SHP77 treated with DMSO at 0.1 percent for 48 hours (cell line): ENCODE results near the gene IRF2.

Experiments
- DNase-seq: peaks from one replicate; lab custom pipeline; 2025; lab: John Stamatoyannopoulos, UW

Gene IRF2

DNA sequence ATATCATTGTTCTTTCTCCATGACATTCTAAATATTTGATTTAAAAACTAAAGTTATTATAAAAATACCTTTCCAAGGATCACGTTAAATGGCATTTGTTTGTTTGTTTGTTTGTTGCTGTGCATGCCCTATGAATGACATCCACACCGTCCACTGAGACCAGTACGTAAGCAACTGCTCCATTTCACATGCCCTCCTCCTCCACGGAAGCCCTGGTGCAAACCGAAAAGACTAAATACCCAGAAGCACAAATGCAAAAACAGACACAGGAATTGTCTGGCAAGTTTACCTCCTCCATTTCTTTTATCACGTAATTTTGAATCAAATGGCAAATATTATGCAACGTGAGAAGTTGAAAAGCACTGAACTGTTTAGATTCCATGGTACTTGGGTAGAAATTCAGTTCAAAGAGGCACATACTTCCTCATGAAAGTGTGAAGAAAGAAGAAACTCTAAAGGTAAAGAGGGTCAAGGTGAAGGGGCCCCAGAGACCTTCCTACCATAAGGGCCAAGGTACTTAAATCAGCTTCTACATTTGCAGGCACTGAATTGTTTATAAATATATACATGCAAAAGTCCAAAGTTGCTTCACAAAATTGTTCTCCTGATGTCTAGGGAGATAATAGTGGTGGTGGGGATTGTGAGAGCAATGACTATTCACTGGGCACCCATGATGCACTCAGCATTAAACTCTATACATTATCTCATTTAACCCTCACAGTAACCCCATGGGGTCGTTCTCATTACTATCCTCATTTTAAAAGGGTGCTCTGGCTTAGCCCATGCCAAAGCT, 23.4 kb downstream of the IRF2 start:
- DNase-seq = no peak

GRCh38 chr4:184450045-184450444, 24.3 kb downstream of the IRF2 start:
- DNase-seq = no peak

DNA sequence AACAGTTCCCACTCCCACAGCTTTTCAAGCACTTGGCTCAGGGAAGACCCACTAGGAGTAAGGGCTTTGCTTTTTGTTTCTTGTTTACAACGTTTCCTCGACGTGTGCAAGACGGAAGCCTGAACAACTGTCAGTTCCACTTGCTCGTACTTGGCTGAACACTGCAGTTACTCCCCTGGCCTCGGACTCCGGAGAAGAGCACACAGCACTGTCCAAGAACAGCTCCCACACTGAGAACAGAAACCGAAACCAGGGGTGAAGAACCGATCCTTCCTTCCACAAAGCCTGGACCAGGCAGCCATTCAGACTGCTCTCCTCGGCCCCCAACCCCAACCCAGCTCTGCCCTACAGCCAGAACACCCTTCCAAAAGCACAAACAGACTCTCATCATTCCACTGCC, 25.5 kb downstream of the IRF2 start:
- no peak for DNase-seq

- no peak for DNase-seq
Observed at GRCh38 chr4:184448141-184448540, 26.2 kb downstream of the IRF2 start.

DNA sequence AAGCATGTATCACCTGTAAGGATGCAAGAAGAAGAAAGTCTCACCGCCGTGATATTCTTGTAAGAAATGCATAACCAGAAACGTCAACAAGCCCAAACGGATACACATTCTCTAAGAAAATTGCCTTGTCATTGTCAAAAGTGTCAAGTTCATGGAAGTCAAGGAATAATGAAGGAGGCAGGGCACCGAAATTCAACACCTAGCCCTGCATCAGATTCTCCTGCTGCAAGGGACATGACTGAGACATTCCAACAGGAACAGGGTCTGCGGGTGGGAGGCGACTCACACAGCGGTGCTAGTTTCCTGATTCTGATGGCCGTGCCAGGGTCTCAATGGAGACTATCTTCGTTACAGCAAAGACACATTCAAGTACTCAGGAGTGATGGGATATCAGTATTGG, 26.7 kb downstream of the IRF2 start:
- no peak for DNase-seq

- DNase-seq = no peak
Observed at GRCh38 chr4:184446132-184446658, 28.2 kb downstream of the IRF2 start.

DNA sequence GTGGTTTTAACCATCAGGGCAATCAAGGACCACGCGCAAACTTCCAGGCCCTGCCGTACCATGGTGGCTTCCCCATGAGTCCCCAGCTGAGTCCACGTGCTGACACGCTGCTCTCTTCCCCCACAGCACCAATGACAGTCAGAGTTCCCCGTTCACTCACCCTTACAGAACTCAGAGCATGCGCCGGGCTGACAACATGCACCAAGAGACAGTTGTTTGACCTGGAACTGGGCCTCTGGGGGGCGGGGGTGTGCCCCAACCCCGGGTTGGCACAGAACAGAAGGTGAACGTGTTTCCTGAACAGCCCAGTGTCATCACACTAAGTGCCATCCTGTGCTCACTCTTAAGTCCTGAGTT, 29.4 kb downstream of the IRF2 start:
- no peak for DNase-seq

DNA sequence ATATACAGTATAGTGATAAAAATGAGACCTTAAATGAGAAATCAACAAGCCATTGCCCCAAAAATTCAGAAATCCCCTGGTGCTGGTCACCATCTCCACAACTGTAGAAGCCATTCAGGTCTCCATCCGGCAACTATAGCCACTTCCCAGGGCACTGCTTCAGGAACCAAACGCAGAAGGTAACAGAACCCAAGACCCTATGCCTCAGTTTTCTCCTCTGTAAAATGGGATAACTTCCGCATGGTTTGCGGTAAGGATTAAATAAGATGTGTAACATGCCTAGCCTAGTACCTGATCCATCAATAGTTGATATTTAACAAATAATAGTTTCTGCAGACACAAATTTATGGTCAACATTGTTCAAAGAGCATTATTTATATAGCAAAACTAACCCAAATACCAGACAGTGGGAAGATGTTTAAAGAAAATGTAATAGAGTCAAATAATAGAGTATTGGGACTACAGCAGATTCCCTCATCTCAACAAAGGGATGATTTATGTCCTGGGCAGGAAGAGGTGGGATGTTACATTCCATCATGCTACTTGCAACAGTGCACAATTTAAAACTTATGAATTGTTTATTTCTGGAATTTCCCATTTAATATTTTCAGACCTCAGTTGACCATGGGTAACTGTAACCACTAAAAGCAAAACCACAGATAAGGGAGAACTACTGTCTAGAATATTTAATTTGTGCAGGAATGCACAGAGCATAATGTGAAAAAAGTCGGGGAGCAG, 30.0 kb downstream of the IRF2 start:
- no peak for DNase-seq

DNA sequence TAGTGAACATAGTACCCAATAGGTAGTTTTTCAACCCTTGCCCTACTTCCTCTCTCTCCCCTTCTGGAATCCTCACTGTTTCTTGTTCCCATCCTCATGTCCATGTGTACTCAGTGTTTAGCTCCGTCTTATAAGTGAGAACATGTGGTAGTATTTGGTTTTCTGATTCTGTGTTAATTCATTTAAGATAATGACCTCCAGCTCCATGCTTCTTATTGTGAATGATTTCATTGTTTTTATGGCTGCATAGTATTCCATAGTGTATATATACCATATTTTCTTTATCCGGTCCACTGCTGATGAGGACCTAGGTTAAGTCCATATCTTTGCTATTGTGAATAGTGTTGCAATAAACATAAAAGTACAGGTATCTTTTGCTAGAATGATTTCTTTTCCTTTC, 31.0 kb downstream of the IRF2 start:
- DNase-seq = no peak

- no peak for DNase-seq
Observed at GRCh38 chr4:184442314-184442635, 32.1 kb downstream of the IRF2 start.

- no peak for DNase-seq
Observed at GRCh38 chr4:184441461-184442313, 32.7 kb downstream of the IRF2 start.

DNA sequence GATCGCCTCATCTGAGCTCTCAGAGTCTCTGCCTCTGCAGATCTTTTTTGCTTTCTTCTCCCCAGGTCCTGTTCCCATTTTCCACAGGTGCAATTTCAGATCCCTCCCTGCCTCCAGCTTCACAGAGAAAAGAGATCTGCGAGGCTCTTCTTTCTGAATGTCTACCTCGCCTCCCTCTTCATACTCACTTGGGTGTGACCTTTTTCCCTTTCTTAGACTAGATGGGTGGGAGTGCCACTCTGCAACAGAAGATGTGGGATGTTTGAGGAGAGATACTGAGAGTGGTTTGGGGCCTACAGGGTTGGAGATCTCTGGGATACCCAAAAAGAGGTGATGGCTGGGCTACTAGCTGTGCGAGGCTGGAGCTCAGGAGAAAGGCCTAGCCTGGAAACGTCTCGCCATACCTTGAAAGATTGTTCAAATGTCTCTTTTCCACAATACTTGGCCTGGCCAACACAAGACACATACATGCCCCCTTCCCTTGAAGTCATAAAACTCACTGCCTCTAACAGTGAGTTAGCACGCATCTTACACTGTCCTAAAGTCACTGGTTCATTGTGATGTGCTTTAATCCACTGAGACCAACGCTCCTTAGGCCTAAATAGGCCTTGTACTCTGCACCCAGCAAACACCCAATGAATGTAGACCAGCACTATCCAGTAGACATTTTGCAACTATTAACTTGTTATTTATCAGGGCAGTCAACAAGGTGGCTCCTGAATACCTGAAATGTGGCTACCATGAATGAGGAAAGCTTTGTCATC, 33.6 kb downstream of the IRF2 start:
- no peak for DNase-seq

DNA sequence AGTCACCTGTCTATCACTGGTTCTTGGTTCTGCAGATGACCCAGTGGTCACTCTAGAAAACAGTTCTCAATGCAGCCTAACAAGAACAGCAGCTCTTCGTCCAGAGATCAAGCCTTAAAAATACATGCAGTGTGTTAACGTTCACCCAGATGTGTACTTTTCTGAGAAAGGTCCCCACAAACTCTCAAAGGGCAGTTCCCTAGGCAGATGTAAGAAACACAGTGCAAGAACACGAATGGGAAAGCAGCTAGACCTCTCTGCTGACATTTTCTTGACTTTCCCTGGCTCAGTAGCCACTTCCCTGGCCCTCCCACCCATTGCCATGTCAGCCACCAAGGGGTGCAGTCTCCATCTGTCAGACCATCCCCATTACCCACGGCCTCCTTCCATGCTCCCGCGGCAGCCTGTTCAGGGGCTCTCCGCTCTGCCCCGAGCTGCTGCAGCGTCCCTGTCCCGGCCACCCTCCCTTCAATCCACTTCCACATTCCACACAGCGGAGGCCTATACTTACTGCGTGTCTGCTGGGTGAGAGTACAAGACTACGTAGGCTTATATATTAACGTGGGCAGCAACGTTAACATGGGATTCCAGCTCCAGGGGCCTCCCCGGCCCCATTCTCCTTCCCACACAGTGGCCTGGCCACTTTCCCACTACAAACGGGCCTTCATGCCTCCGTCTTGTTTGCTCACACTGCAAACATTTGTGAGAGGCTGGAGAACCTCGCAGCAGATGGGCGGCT, 34.3 kb downstream of the IRF2 start:
- no peak for DNase-seq

DNA sequence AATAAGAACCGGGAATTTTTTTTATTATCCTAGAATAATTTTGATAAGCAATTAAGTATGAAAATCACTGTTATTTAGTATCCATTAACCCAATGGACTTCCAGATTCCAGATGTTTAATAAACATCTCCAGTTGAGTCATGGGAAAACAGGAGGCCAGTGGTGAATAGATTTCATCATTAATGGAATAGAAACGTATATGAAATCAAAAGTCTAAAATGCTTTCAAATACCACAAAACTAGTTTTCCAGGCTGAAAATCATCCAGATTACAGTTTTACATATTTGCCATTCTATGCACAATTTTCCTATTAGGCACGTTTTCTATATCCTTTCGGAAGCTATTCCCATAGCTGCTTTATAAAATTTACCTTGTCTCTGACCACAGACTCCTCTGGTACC, 35.0 kb downstream of the IRF2 start:
- no peak for DNase-seq

DNA sequence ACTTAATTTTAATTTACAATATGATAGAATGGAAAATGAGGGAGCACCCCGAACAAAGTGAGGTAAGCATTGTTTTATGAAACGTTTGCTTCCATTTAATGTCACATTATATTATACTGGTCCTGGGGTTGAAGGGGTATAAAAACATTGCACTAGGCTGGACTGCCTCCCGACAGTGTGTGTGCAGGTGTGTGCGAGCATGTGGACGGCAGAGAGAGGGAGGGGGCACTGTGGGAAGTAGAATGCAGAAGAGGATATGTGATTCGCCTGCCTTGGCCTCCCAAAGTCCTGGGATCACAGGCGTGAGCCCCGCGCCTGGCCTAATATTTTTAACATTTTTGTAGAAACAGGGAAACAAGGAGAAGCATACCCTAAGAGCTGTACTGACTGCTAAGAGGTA, 36.0 kb downstream of the IRF2 start:
- DNase-seq = no peak

- DNase-seq = no peak
Observed at GRCh38 chr4:184437565-184438265, 36.6 kb downstream of the IRF2 start.

GRCh38 chr4:184434501-184435066, 39.8 kb downstream of the IRF2 start:
- DNase-seq = no peak

GRCh38 chr4:184434021-184434420, 40.3 kb downstream of the IRF2 start:
- DNase-seq = no peak

DNA sequence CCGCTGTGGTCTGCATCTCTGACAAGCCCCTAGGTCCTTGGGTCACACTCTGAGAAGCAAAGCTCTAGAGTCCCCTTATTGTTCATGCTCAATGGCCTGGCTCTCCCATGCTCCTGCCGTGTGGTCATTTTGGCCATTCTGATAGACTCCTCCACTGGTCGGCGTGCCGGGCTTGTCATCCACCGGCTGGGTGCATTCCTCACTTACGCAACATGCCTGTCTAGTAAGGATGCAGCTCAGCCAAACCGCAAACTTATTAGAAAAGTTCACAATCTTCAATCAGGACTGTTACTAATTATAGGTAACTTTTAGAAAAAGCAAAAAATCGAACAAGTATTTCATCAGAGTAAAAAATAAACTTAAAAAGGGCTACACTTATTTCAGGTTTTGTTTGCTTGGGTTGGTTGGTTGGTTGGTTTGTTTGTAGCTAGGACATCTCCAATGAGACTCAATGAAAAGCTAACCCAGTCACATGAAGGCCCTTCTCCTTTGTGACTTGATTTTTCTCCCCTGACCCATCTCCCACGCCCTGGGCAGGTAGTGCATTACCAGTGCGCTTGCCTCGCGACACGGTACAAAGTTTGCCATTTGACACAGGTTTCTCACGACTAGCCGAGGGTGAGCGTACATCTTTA, 41.0 kb downstream of the IRF2 start:
- no peak for DNase-seq
